SU-DHL-6 (cell line): ENCODE results near the gene DNMT1.

Experiments
- H2AFZ ChIP-seq: fragments of 200-600 bp; sonication (generic); 2 replicates; pipeline ENCODE4 v1.6.1; 2014; ENCODE audit warnings: low read depth, mild to moderate bottlenecking, moderate library complexity, mixed read lengths, antibody characterized with exemption, low read length; ENCODE audit not compliant: severe bottlenecking
- H3F3A ChIP-seq: fragments of 200-600 bp; shearing (Covaris generic); 2 replicates; pipeline ENCODE4 v1.6.0; 2016; ENCODE audit warnings: antibody characterized with exemption, mild to moderate bottlenecking; ENCODE audit not compliant: insufficient read depth
- H3K27ac ChIP-seq: fragments of 200-600 bp; sonication (generic); 2 replicates; pipeline ENCODE4 v1.5.1; 2016; ENCODE audit warnings: low read depth, mild to moderate bottlenecking, low read length, moderate library complexity, mixed read lengths
- H3K27me3 ChIP-seq: fragments of 200-600 bp; sonication (generic), shearing (Covaris generic); 2 replicates; pipeline ENCODE4 v1.6.0; 2014; ENCODE audit warnings: mild to moderate bottlenecking, low read length
- H3K36me3 ChIP-seq: fragments of 200-600 bp; sonication (generic); 2 replicates; pipeline ENCODE4 v1.6.1; 2014; ENCODE audit warnings: mild to moderate bottlenecking, low read length, mixed read lengths
- H3K4me2 ChIP-seq: fragments of 300-600, 200-600 bp; shearing (Covaris generic), sonication (generic); 2 replicates; pipeline ENCODE4 v1.6.0; 2014; ENCODE audit warnings: low read length, low read depth, mild to moderate bottlenecking; ENCODE audit not compliant: poor library complexity, severe bottlenecking
- H3K4me3 ChIP-seq: fragments of 200-600 bp; sonication (generic); 2 replicates; pipeline ENCODE4 v1.5.1; 2014; ENCODE audit warnings: antibody characterized with exemption, low read length, mild to moderate bottlenecking, mixed read lengths; ENCODE audit not compliant: insufficient read depth, poor library complexity, severe bottlenecking
- H3K79me2 ChIP-seq: fragments of 200-600 bp; sonication (generic); 2 replicates; pipeline ENCODE4 v1.6.1; 2014; ENCODE audit warnings: mild to moderate bottlenecking, low read length, moderate library complexity; ENCODE audit not compliant: insufficient read depth
- H3K9ac ChIP-seq: fragments of 200-600 bp; sonication (generic); 2 replicates; pipeline ENCODE4 v1.7.0; 2014; ENCODE audit warnings: mild to moderate bottlenecking, low read length
- H3K9me2 ChIP-seq: fragments of 200-600 bp; sonication (generic); replicated peaks from 2 replicates; pipeline ENCODE4 v1.6.1; 2014; ENCODE audit warnings: low read length; ENCODE audit not compliant: insufficient read depth
- H3K9me3 ChIP-seq: fragments of 200-600 bp; sonication (generic); 2 replicates; pipeline ENCODE4 v1.6.1; 2014; ENCODE audit warnings: low read length, mixed read lengths; ENCODE audit not compliant: insufficient read depth
- H4K20me1 ChIP-seq: fragments of 200-600 bp; sonication (generic); 2 replicates; pipeline ENCODE4 v1.6.1; 2014; ENCODE audit warnings: low read depth, mild to moderate bottlenecking, antibody characterized with exemption, low read length, moderate library complexity, mixed read lengths
- EZH2phosphoT487 ChIP-seq: fragments of 200-600 bp; sonication (generic), shearing (Covaris generic); conservative IDR thresholded peaks from 2 replicates; pipeline ENCODE4 v1.6.1; 2018; ENCODE audit warnings: mild to moderate bottlenecking, antibody characterized with exemption, low read length, moderate library complexity, mixed read lengths
- TF ChIP-seq, protein P1 (sequence below): fragments of 200-600 bp; sonication (generic); IDR thresholded peaks from one replicate; pipeline ENCODE4 v1.5.1; 2017; ENCODE audit warnings: antibody characterized with exemption, mild to moderate bottlenecking, low read length, moderate library complexity; ENCODE audit not compliant: insufficient read depth, poor library complexity, severe bottlenecking

The DNMT1 gene

DNA sequence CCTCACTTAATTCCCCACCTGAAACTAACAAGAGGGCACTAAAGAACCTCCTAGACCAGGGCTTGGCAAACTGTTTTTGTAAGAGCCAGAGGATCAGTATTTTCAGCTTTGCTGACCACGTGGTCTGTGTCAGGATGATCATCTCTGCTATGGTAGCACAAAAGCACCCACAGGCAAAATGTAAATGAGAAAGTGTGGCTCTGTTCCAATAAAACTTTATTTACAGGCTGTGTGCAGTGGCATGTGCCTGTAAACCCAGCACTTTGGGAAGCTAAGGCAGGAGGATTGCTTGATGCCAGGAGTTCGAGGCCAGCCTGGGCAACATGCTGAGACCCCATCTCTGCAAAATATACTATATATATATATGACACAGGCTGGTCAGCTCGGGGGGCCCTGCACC, 31.2 kb downstream of the DNMT1 start:
- no peak overlapping the region for H3K27ac ChIP-seq

DNA sequence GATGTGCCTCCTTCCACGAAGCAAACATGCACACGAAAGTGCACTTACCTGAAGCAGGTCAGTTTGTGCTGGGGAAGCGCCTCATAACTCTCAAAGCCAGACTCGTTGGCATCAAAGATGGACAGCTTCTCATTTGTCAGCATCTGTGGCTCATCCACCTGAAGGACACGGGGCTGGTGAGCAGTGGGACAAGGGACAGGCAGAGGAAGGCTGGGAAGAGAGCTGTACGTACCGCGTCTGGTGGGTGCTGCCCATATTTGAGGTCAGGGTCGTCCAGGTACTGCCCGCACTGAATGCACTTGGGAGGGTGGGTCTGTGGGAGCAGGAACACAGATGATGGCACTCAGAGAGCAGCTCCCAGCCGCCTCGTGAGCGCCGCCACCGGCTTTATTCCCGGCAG, 35.1 kb downstream of the DNMT1 start:
- Histone ChIP-seq H3F3A (no peaks in the 10 kb centered on the region), H3K9me2 (no peaks in the 10 kb centered on the region), H3K9ac (no peak overlapping the region), H3K9me3 (no peaks in the 10 kb centered on the region), H2AFZ (no peak overlapping the region), H4K20me1 (no peaks in the 10 kb centered on the region; the same call in 1 of the 2 replicates), H3K27me3 (no peaks in the 10 kb centered on the region), H3K4me3 (no peak overlapping the region), H3K36me3 (peaks cover 43% of the 10 kb centered on the region), H3K4me2 (no peak overlapping the region), H3K79me2 (peaks cover 12% of the 10 kb centered on the region; the same call in 1 of the 2 replicates), H3K27ac (no peak overlapping the region)
- TF ChIP-seq, protein P1, sequence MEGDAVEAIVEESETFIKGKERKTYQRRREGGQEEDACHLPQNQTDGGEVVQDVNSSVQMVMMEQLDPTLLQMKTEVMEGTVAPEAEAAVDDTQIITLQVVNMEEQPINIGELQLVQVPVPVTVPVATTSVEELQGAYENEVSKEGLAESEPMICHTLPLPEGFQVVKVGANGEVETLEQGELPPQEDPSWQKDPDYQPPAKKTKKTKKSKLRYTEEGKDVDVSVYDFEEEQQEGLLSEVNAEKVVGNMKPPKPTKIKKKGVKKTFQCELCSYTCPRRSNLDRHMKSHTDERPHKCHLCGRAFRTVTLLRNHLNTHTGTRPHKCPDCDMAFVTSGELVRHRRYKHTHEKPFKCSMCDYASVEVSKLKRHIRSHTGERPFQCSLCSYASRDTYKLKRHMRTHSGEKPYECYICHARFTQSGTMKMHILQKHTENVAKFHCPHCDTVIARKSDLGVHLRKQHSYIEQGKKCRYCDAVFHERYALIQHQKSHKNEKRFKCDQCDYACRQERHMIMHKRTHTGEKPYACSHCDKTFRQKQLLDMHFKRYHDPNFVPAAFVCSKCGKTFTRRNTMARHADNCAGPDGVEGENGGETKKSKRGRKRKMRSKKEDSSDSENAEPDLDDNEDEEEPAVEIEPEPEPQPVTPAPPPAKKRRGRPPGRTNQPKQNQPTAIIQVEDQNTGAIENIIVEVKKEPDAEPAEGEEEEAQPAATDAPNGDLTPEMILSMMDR: no peak
- TF ChIP-seq EZH2phosphoT487: no peak

More for the DNA sequence above, 31.2 kb downstream of the DNMT1 start:
- H4K20me1 ChIP-seq: peaks cover 4% of the 10 kb centered on the region; the same call in 1 of the 2 replicates
- no peak overlapping the region for H3K9ac ChIP-seq
- H3F3A ChIP-seq: 0 out of 2 replicates have a peak, but pooled peaks cover under 1% of the 10 kb centered on the region
- H3K4me2 ChIP-seq: no peak overlapping the region
- H3K9me2 ChIP-seq: no peaks in the 10 kb centered on the region
- no peaks in the 10 kb centered on the region for H3K27me3 ChIP-seq
- H3K4me3 ChIP-seq: no peak overlapping the region
- peaks cover 12% of the 10 kb centered on the region; the same call in 1 of the 2 replicates for H3K79me2 ChIP-seq
- no peak overlapping the region for H2AFZ ChIP-seq
- peaks cover 41% of the 10 kb centered on the region for H3K36me3 ChIP-seq
- no peak for TF ChIP-seq EZH2phosphoT487
- TF ChIP-seq, protein P1: no peak
- H3K9me3 ChIP-seq: no peaks in the 10 kb centered on the region

DNA sequence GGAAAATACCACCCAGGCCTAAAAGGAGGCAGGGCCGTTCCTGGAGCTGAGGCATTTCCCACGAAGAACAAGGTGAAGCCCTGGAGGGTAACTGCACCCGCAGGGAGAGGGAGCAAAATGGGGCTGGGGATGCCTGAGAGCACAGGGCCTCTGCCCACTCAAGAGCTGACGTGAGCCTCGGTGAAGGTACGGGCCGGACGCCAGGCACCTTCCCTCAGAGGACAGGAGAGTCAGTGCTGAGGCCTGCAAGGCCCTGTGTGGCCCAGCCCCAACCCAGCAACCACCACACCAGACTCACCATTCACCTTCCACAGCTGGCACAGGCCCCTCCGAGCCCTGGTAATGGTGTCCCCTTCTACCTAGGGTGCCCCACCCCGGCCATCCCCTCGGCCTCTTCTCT, 36.3 kb downstream of the DNMT1 start:
- Histone ChIP-seq H3F3A (no peaks in the 10 kb centered on the region), H3K9me3 (no peaks in the 10 kb centered on the region), H3K36me3 (peaks cover 43% of the 10 kb centered on the region), H4K20me1 (no peaks in the 10 kb centered on the region; the same call in 1 of the 2 replicates), H3K9ac (no peak overlapping the region), H2AFZ (no peak overlapping the region), H3K79me2 (peaks cover 17% of the 10 kb centered on the region; the same call in 1 of the 2 replicates), H3K27me3 (no peaks in the 10 kb centered on the region), H3K27ac (no peak overlapping the region), H3K9me2 (no peaks in the 10 kb centered on the region), H3K4me3 (no peak overlapping the region), H3K4me2 (no peak overlapping the region)
- TF ChIP-seq EZH2phosphoT487: no peak
- TF ChIP-seq, protein P1: no peak
